Spleen (tissue), 7 donors: Measurements from ENCODE around the gene S100A14.

Experiments
- POLR2A ChIP-seq, 3 donors: fragments of 450-650 bp; IDR thresholded peaks; one replicate each; pipeline ENCODE4 v1.5.1; 2017; ENCODE audit warnings: antibody characterized with exemption in 3 of 3, mild to moderate bottlenecking in 1 of 3
- POLR2AphosphoS5 ChIP-seq, 3 donors: sonication (generic); formaldehyde crosslinking; IDR thresholded peaks; one replicate each; pipeline ENCODE4 v1.5.1; 2017; ENCODE audit warnings: antibody characterized with exemption in 3 of 3
- TF ChIP-seq, protein P1 (sequence below), 11 experiments: fragments of 200-600 bp in 7 of 11; fragments of 450-650 bp in 4 of 11; sonication (generic) in 4 of 11; IDR thresholded peaks in 8 of 11; conservative IDR thresholded peaks in 3 of 11; 1 replicate in 7 of 11; 2 replicates in 4 of 11; pipeline versions ENCODE4 v1.4.0 to v1.8.0; 2016 to 2021; ENCODE audit warnings: antibody characterized with exemption in 11 of 11, inconsistent platforms in 4 of 11, mild to moderate bottlenecking in 1 of 11
- donor health status: DM: no; HTN: no; CAD: no; lungs with moderate emphysema.
- donor health status: DM: no; HTN: no; CAD: no.
- donor health status: DM: no; HTN: no; CAD: no.

DNA sequence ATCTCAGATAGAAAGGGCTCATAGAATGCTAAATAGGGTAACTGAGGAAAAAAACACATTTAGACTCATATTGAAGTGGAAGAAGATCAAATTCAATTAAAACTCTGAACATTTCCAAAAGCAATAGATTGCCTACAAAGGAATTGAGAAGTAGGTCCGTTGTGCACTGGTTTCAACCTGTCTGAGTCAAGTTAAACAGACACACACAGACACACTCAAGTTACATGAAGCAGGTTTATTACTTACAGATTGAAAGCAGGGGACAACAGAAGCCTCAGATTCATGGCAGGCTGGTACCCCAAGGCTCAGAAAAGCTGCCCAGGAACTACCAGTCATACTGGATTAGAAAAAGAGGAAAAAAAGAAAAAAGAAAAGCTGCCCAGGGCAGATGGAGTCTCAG, 29.8 kb downstream of the S100A14 start:
- TF ChIP-seq, protein P1, sequence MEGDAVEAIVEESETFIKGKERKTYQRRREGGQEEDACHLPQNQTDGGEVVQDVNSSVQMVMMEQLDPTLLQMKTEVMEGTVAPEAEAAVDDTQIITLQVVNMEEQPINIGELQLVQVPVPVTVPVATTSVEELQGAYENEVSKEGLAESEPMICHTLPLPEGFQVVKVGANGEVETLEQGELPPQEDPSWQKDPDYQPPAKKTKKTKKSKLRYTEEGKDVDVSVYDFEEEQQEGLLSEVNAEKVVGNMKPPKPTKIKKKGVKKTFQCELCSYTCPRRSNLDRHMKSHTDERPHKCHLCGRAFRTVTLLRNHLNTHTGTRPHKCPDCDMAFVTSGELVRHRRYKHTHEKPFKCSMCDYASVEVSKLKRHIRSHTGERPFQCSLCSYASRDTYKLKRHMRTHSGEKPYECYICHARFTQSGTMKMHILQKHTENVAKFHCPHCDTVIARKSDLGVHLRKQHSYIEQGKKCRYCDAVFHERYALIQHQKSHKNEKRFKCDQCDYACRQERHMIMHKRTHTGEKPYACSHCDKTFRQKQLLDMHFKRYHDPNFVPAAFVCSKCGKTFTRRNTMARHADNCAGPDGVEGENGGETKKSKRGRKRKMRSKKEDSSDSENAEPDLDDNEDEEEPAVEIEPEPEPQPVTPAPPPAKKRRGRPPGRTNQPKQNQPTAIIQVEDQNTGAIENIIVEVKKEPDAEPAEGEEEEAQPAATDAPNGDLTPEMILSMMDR (IDR thresholded peaks at IDR 0.05 in 8 of 11, conservative IDR thresholded peaks at IDR 0.05 in 3 of 11) = no peak
- no peak for TF ChIP-seq POLR2AphosphoS5 (IDR thresholded peaks at IDR 0.05)
- TF ChIP-seq POLR2A (IDR thresholded peaks at IDR 0.05) = no peak
